MG63 (cell line): ENCODE data around the gene SHD. TPM values are rescaled to one million over a fixed set of nuclear protein-coding genes. Genes with fewer than 3 reads are reported as not detected.

Experiments
- DNase-seq: peaks from one replicate; pipeline ENCODE4 v3.0.0-alpha.2; 2020
- H3K27me3 ChIP-seq: fragments of 250-450 bp; sonication (Bioruptor Pico); 2 replicates; pipeline ENCODE4 v1.5.1; 2020; ENCODE audit warnings: mild to moderate bottlenecking, moderate library complexity
- H3K36me3 ChIP-seq: fragments of 250-450 bp; sonication (Bioruptor Pico); 2 replicates; pipeline ENCODE4 v1.5.1; 2020; ENCODE audit warnings: mild to moderate bottlenecking, moderate library complexity
- H3K4me3 ChIP-seq: fragments of 250-450 bp; sonication (Bioruptor Pico); 2 replicates; pipeline ENCODE4 v1.5.1; 2020; ENCODE audit warnings: mild to moderate bottlenecking, moderate library complexity
- H3K9me3 ChIP-seq: fragments of 250-450 bp; sonication (Bioruptor Pico); 2 replicates; pipeline ENCODE4 v1.5.1; 2020; ENCODE audit warnings: mild to moderate bottlenecking, moderate library complexity
- total RNA-seq: library from RNA; depleted of rRNA; stranded (reverse); fragments of >200 nt; shearing (Covaris generic); gene quantifications from 2 replicates; pipeline ENCODE4 v1.2.3, GENCODE V29; 2014; ENCODE audit warnings: low replicate concordance

The SHD gene
- total RNA-seq, 1 experiment from 2014 or later, result not detected

DNA sequence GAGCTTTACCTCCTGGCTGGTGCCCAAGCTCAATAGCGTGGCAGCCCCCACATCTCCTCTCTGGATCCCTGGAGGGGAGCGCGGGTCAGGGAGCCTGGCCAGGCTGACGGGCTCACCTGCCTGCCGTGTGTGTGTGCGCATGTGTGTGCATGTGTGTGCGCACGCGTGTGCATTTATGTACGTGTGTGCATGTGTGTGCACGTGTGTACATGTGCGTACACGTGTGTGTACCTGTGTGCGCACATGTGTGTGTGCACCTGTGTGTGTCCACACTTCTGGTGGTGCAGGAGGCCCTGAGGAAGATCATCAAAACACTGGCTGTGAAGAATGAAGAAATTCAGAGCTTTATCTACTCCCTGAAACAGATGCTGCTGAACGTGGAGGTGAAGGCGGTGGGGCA lies 26.6 kb downstream of the SHD start:
- Histone ChIP-seq H3K4me3 (no peak overlapping the region), H3K36me3 (no peaks in the 10 kb centered on the region), H3K9me3 (no peaks in the 10 kb centered on the region), H3K27me3 (no peaks in the 10 kb centered on the region)
- DNase-seq, result no peak

GRCh38 chr19:4310247-4311121 lies 31.4 kb downstream of the SHD start:
- H3K9me3 ChIP-seq, result no peaks in the 10 kb centered on the region
- H3K27me3 ChIP-seq, result no peaks in the 10 kb centered on the region
- no peak for DNase-seq
- no peaks in the 10 kb centered on the region for H3K36me3 ChIP-seq
- no peak overlapping the region for H3K4me3 ChIP-seq

GRCh38 chr19:4313847-4314490 lies 34.9 kb downstream of the SHD start:
- H3K36me3 ChIP-seq, result no peaks in the 10 kb centered on the region
- no peak for DNase-seq
- no peaks in the 10 kb centered on the region for H3K27me3 ChIP-seq

DNA sequence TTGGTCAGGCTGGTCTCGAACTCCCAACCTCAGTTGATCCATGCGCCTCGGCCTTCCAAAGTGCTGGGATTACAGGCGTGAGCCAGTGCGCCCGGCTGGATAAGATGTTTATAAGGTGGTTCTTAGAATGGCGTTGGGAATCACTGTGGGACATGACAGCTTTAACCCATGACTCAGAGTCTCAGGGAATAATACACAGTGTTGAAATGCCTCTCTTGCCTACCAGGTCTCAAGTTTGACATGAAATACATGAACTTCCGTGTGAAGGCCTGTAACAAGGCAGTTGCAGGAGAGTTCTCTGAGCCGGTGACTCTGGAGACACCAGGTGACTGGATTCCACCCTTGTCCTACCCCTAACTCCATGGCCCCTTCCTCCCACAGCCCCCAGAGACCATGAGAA lies 37.9 kb downstream of the SHD start:
- no peaks in the 10 kb centered on the region for H3K36me3 ChIP-seq
- H3K4me3 ChIP-seq, result no peak overlapping the region
- H3K27me3 ChIP-seq, result no peaks in the 10 kb centered on the region
- DNase-seq, result no peak
- no peaks in the 10 kb centered on the region for H3K9me3 ChIP-seq

More at GRCh38 chr19:4313847-4314490, 34.9 kb downstream of the SHD start:
- Histone ChIP-seq H3K4me3 (no peak overlapping the region), H3K9me3 (no peaks in the 10 kb centered on the region)

GRCh38 chr19:4318460-4318859 lies 39.4 kb downstream of the SHD start:
- no peaks in the 10 kb centered on the region for H3K9me3 ChIP-seq
- no peaks in the 10 kb centered on the region for H3K36me3 ChIP-seq
- H3K4me3 ChIP-seq, result no peak overlapping the region
- H3K27me3 ChIP-seq, result no peaks in the 10 kb centered on the region
- DNase-seq, result no peak

- no peak for DNase-seq
- H3K9me3 ChIP-seq, result no peaks in the 10 kb centered on the region
- H3K4me3 ChIP-seq, result no peak overlapping the region
- H3K27me3 ChIP-seq, result no peaks in the 10 kb centered on the region
- no peaks in the 10 kb centered on the region for H3K36me3 ChIP-seq
Measured at GRCh38 chr19:4319067-4319718, 40.1 kb downstream of the SHD start.

- no peak for DNase-seq
- no peak overlapping the region for H3K4me3 ChIP-seq
- H3K36me3 ChIP-seq, result no peaks in the 10 kb centered on the region
- H3K9me3 ChIP-seq, result no peaks in the 10 kb centered on the region
- H3K27me3 ChIP-seq, result no peaks in the 10 kb centered on the region
Measured at GRCh38 chr19:4320419-4320818, 41.4 kb downstream of the SHD start.

GRCh38 chr19:4322942-4323665 lies 44.0 kb downstream of the SHD start:
- Histone ChIP-seq H3K36me3 (no peaks in the 10 kb centered on the region), H3K27me3 (no peaks in the 10 kb centered on the region; the same call in 1 of the 2 replicates), H3K4me3 (no peak overlapping the region), H3K9me3 (no peaks in the 10 kb centered on the region)
- DNase-seq, result no peak

DNA sequence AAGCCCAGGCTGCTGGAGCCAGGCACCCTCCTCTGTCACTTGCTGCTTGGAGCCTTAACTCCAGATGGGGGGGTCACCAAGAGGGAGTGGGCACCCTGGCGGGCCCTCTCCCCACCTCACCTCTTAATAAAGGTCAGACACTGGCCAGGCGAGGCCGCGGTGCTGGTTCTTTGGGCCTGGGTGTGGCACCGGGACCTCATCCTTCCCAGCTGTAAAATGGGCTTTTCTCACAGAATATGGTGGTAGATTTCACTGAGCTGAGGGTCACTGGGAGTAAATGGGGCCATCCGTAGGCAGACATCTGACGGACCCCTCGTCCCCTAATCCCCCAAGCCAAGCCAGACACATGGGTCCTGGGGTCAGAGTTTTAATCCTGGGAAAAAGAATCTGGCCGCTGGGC lies 44.6 kb downstream of the SHD start:
- H3K36me3 ChIP-seq, result no peaks in the 10 kb centered on the region
- no peak for DNase-seq
- no peaks in the 10 kb centered on the region; the same call in 1 of the 2 replicates for H3K27me3 ChIP-seq
- no peak overlapping the region for H3K4me3 ChIP-seq
- no peaks in the 10 kb centered on the region for H3K9me3 ChIP-seq

- H3K27me3 ChIP-seq, result no peaks in the 10 kb centered on the region; the same call in 1 of the 2 replicates
- DNase-seq, result no peak
Measured at GRCh38 chr19:4324228-4324627, 45.2 kb downstream of the SHD start.

DNA sequence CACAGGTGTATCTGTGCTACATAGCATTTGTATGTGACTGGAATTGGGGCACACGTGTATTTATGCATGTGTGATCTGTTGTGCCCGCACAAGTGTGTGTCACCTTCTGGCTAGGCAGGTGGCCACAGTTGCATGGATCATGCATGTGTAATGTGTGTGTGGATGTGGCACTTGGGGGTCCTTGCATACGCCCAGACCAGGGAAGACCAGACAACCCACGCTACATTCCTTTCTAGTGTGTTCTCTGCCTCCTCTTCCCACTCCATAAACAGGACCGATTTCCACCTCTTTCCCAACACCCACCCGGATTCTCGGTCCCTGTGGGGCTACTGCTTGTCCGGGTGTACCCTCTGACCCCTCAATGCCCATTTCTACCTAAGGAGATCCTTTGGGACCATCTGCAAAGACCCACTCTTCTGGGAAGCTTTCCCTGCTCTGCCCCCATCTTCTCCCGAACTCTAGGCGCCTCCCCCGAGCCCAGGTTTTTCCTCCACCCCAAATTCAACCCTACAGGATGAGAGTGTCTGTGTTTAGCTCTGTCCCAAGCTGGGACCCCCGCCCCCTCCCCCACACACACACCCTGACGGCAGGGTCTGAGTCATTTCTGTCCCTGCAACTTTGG lies 47.3 kb downstream of the SHD start:
- Histone ChIP-seq H3K4me3 (no peak overlapping the region), H3K27me3 (no peaks in the 10 kb centered on the region; the same call in 1 of the 2 replicates), H3K9me3 (no peaks in the 10 kb centered on the region), H3K36me3 (no peaks in the 10 kb centered on the region)
- DNase-seq, result no peak

More at GRCh38 chr19:4324228-4324627, 45.2 kb downstream of the SHD start:
- Histone ChIP-seq H3K9me3 (no peaks in the 10 kb centered on the region), H3K4me3 (no peak overlapping the region), H3K36me3 (no peaks in the 10 kb centered on the region)

DNA sequence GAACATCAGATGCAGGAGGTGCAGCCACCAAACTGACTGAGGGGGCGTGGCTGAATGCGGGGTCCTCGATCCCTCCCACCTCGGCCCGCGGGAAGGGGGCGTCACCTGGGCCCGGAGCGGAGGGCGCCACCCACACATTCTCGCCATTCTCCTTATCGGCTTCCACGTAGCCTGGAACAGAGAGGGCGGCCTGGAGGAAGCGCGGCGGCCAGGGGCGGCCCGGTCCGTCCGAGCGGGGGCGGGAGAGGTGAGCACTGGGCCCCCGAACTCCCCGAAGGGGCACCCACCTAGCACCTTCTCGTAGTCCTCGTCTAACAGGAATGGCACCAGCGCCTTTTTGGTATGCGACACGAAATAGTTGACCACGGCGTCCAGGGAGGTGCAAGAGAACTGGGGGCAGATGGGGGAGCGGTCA lies 47.8 kb downstream of the SHD start:
- Histone ChIP-seq H3K4me3 (no peak overlapping the region), H3K36me3 (no peaks in the 10 kb centered on the region), H3K9me3 (no peaks in the 10 kb centered on the region), H3K27me3 (no peaks in the 10 kb centered on the region; the same call in 1 of the 2 replicates)
- DNase-seq, result no peak

DNA sequence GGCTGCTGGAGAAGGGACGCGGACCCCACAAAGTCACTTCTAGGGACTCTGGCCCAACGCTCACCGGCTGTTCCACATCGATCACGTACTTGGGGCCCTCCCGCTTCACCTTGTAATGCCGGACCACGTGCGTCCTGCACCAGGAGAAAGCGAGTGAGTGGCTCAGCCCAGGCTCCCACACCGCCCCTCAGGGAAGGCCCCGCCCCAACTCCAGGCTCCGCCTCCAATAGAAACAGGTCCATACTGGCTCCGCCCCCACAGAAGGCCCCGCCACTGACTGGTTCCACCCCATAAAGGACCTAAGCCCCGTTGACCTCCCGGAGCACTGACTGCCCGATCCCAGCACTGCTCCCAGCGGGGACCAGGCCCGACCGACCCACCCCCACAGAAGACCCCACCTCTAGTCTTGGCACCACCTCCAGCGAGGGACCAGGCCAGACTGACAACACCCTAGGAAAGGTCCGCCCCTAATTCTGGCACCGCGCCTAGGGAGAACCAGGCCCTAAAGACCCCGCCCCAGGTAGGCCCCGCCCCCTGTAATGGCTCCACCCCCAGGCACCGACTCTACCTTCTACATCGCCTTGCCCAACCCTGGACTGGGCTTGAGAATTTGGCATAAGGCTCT lies 48.3 kb downstream of the SHD start:
- Histone ChIP-seq H3K27me3 (no peaks in the 10 kb centered on the region; the same call in 1 of the 2 replicates), H3K9me3 (no peaks in the 10 kb centered on the region), H3K36me3 (no peaks in the 10 kb centered on the region), H3K4me3 (no peak overlapping the region)
- peak; percentile 24 for DNase-seq

DNA sequence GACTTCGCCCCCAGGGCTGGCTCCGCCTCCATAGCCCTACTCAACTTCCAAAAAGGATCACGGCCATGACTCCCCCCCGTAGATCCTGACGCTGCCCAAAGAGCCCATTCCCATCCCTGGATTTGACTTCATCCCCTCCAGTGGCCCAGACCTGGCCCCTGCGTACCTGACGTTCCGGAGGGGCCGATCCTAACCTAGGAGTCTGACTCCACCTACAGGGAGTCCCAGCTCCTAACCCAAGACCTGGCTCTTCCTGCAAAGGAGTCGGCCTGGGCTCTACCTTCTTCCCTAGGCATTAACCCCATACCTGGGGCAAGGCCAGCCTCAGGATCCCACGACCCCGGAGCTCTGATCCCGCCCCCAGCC lies 48.8 kb downstream of the SHD start:
- no peaks in the 10 kb centered on the region; the same call in 1 of the 2 replicates for H3K27me3 ChIP-seq

GRCh38 chr19:4328243-4328990 lies 49.4 kb downstream of the SHD start:
- Histone ChIP-seq H3K27me3 (no peaks in the 10 kb centered on the region; the same call in 1 of the 2 replicates), H3K9me3 (no peaks in the 10 kb centered on the region), H3K4me3 (no peak overlapping the region), H3K36me3 (no peaks in the 10 kb centered on the region)
- peak; percentile 30 for DNase-seq

More for the DNA sequence above, 48.8 kb downstream of the SHD start:
- Histone ChIP-seq H3K9me3 (no peaks in the 10 kb centered on the region), H3K36me3 (no peaks in the 10 kb centered on the region), H3K4me3 (no peak overlapping the region)
- DNase-seq, result no peak
